ENCODE results near the gene ILKAP. TPM values are rescaled to one million over a fixed set of nuclear protein-coding genes. Genes with fewer than 3 reads are reported as not detected.

The ILKAP gene
- total and polyA plus RNA-seq, 4 experiments from 2014 or later = 44.4 to 87.8 (median 63.2) TPM

DNA sequence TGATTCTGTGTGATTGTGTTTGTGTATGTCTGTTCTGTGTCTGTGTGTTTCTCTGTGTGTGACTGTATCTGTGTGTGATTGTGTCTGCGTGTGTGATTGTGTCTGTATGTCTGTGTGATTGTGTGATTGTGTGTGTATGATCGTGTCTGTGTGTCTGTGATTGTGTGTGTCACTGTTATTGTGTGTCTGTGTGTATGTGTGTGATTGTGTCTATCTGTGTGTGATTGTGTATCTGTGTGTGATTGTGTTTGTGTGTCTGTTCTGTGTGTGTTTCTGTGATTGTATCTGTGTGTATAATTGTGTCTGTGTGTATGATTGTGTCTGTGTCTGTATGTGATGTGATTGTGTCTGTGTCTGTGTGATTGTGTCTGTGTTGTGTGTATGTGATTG, 76.7 kb downstream of the ILKAP start:
- H3K9me3 Mint-ChIP-seq = no peaks in the 10 kb centered on the region
- DNase-seq = no peak
- Histone ChIP-seq H3K36me3 (ENCODE audit: insufficient read depth, low read length) (no peaks in the 10 kb centered on the region), H3K27me3 (ENCODE audit: insufficient read depth, low read length) (no peaks in the 10 kb centered on the region), H3K27ac (ENCODE audit: low read depth, low read length) (no peak overlapping the region), H3K4me3 (ENCODE audit: low read length in 2 of 2) (no peak overlapping the region), H3K4me1 (ENCODE audit: insufficient read depth, low read length) (no peaks in the 10 kb centered on the region), H3K9me3 (ENCODE audit: control insufficient read depth in 1 of 2, low read length in 2 of 2) (no peaks in the 10 kb centered on the region)
- intact Hi-C loops (cut with micrococcal nuclease) = no loop called here
- no peaks in the 10 kb centered on the region for H3K27me3 Mint-ChIP-seq
- no peak overlapping the region for H3K27ac Mint-ChIP-seq
- ChIA-PET POLR2A (ENCODE audit: partially characterized antibody) (no interaction called here), CTCF (ENCODE audit: partially characterized antibody) (no interaction called here)
- no peaks in the 10 kb centered on the region for H3K36me3 Mint-ChIP-seq
- H3K4me1 Mint-ChIP-seq = peaks cover 0 to 2% (median 0%) of the 10 kb centered on the region in 4 donors
- H3K4me3 Mint-ChIP-seq = no peak overlapping the region

GRCh38 chr2:238126338-238126737, 77.2 kb downstream of the ILKAP start:
- Mint-ChIP-seq H3K27me3 (no peaks in the 10 kb centered on the region), H3K4me3 (no peak overlapping the region), H3K9me3 (no peaks in the 10 kb centered on the region), H3K27ac (no peak overlapping the region), H3K36me3 (no peaks in the 10 kb centered on the region), H3K4me1 (peaks cover 0 to 2% (median 0%) of the 10 kb centered on the region in 4 donors)
- Histone ChIP-seq H3K4me3 (ENCODE audit: low read length in 2 of 2) (no peak overlapping the region), H3K36me3 (ENCODE audit: insufficient read depth, low read length) (no peaks in the 10 kb centered on the region), H3K27me3 (ENCODE audit: insufficient read depth, low read length) (no peaks in the 10 kb centered on the region), H3K4me1 (ENCODE audit: insufficient read depth, low read length) (no peaks in the 10 kb centered on the region), H3K9me3 (ENCODE audit: control insufficient read depth in 1 of 2, low read length in 2 of 2) (no peaks in the 10 kb centered on the region), H3K27ac (ENCODE audit: low read depth, low read length) (no peak overlapping the region)
- intact Hi-C loops (cut with micrococcal nuclease) = no loop called here
- DNase-seq = no peak
- POLR2A ChIA-PET (ENCODE audit: partially characterized antibody) = no interaction called here
- CTCF ChIA-PET (ENCODE audit: partially characterized antibody) = no interaction called here

DNA sequence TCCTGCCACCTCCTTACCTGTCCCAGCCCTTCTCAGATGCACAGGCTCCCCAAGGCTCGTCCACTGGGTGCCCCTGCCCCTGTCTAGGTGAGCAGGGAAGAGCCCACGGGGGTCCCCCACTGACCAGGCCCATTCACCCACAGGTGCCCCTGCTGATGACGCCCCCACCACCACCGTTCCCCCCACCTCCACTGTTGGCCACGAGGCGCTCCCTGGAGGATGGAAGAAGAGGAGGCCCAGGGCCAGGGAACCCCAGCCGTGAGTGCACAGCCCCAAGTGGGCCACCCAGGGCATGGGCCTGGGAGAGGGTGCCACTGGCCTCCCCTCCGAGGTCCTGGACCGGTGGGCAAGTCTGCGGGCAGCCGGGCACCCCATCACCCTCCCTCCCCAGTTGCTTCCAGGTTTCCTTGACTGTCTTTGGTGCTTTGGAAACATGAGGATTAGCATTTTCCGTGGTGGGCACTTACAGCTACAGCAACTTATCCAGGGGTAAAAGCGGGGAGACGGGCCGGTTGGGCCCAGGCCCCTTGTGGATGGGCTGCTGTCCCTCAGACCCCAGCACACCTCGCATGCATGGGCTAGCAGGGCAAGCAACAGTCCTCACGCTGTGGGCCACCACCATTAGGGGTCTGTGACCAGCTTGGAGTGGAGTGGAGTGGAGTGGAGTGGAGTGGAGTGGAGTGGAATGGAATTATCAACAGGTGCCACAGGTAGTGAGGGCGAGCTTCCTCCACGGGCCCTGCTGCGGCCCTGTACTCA, 78.2 kb downstream of the ILKAP start:
- no peaks in the 10 kb centered on the region for H3K4me1 ChIP-seq (ENCODE audit: insufficient read depth, low read length)
- H3K27me3 ChIP-seq (ENCODE audit: insufficient read depth, low read length) = no peaks in the 10 kb centered on the region
- H3K36me3 ChIP-seq (ENCODE audit: insufficient read depth, low read length) = no peaks in the 10 kb centered on the region
- H3K4me3 Mint-ChIP-seq = no peak overlapping the region
- peaks cover 0 to 2% (median 0%) of the 10 kb centered on the region in 4 donors for H3K4me1 Mint-ChIP-seq
- H3K27ac ChIP-seq (ENCODE audit: low read depth, low read length) = no peak overlapping the region
- H3K9me3 Mint-ChIP-seq = no peaks in the 10 kb centered on the region
- intact Hi-C loops (cut with micrococcal nuclease) = no loop called here
- DNase-seq = no peak
- no peaks in the 10 kb centered on the region for H3K36me3 Mint-ChIP-seq
- H3K27me3 Mint-ChIP-seq = no peaks in the 10 kb centered on the region
- H3K4me3 ChIP-seq (ENCODE audit: low read length in 2 of 2) = no peak overlapping the region
- no peak overlapping the region for H3K27ac Mint-ChIP-seq
- CTCF ChIA-PET (ENCODE audit: partially characterized antibody) = no interaction called here
- POLR2A ChIA-PET (ENCODE audit: partially characterized antibody) = no interaction called here
- H3K9me3 ChIP-seq (ENCODE audit: control insufficient read depth in 1 of 2, low read length in 2 of 2) = no peaks in the 10 kb centered on the region

DNA sequence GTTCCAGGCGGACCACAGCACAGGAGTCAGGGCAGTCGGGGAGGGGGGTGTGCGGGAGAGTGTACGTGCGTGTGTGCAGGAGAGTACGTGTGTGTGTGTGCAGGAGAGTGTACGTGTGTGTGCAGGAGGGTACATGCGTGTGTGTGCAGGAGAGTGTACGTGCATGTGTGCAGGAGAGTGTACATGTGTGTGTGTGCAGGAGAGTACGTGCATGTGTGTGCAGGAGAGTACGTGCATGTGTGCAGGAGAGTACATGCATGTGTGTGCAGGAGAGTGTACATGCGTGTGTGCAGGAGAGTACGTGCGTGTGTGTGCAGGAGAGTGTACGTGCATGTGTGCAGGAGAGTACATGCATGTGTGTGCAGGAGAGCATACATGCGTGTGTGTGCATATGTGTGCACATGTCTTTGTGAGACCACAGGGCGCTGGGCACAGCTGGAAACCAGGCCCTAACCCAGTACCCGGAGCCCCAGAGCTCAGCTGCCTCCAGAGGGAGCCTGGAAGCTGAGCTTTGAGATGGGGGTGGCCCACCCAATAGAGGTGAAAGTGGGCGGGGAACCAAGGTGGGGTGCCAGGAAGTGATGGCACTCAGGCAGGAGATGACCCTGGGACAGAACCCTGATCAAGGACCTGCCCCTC, 78.9 kb downstream of the ILKAP start:
- H3K9me3 Mint-ChIP-seq = no peaks in the 10 kb centered on the region
- no peaks in the 10 kb centered on the region for H3K27me3 Mint-ChIP-seq
- no peak overlapping the region for H3K4me3 Mint-ChIP-seq
- ChIA-PET CTCF (ENCODE audit: partially characterized antibody) (no interaction called here), POLR2A (ENCODE audit: partially characterized antibody) (no interaction called here)
- intact Hi-C loops (cut with micrococcal nuclease) = no loop called here
- no peaks in the 10 kb centered on the region for H3K36me3 ChIP-seq (ENCODE audit: insufficient read depth, low read length)
- H3K9me3 ChIP-seq (ENCODE audit: control insufficient read depth in 1 of 2, low read length in 2 of 2) = no peaks in the 10 kb centered on the region
- no peak overlapping the region for H3K27ac Mint-ChIP-seq
- no peak for DNase-seq
- no peak overlapping the region for H3K27ac ChIP-seq (ENCODE audit: low read depth, low read length)
- H3K4me3 ChIP-seq (ENCODE audit: low read length in 2 of 2) = no peak overlapping the region
- no peaks in the 10 kb centered on the region for H3K4me1 ChIP-seq (ENCODE audit: insufficient read depth, low read length)
- no peaks in the 10 kb centered on the region for H3K36me3 Mint-ChIP-seq
- H3K4me1 Mint-ChIP-seq = peaks cover 0 to 2% (median 0%) of the 10 kb centered on the region in 4 donors
- no peaks in the 10 kb centered on the region for H3K27me3 ChIP-seq (ENCODE audit: insufficient read depth, low read length)

DNA sequence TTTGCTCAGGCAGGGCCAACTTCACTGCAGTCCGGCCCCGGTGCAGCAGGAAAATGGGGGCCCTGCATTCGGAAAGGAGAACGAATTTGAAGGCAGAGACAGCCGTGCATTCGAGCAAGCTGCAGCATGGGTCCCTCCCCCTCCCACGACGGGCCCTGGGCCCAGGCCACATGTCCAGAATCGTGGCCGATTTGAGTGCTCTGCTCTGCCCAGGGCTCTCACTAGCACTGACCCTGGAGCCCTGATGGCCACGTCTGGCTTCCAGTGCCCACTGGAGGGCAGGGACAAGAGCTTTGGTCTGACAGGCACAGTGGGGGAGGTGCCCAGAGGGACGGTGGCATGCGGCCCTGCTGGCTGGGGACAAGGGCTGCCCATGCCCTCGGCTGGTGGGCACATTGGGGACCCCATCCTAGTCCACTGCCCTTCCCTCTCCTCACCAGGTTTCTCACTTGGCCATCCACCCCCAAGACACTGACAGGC, 79.5 kb downstream of the ILKAP start:
- H3K27ac Mint-ChIP-seq = no peak overlapping the region
- DNase-seq = no peak
- Histone ChIP-seq H3K36me3 (ENCODE audit: insufficient read depth, low read length) (no peaks in the 10 kb centered on the region), H3K4me3 (ENCODE audit: low read length in 2 of 2) (no peak overlapping the region), H3K9me3 (ENCODE audit: control insufficient read depth in 1 of 2, low read length in 2 of 2) (no peaks in the 10 kb centered on the region), H3K4me1 (ENCODE audit: insufficient read depth, low read length) (no peaks in the 10 kb centered on the region), H3K27me3 (ENCODE audit: insufficient read depth, low read length) (no peaks in the 10 kb centered on the region), H3K27ac (ENCODE audit: low read depth, low read length) (no peak overlapping the region)
- ChIA-PET POLR2A (ENCODE audit: partially characterized antibody) (no interaction called here), CTCF (ENCODE audit: partially characterized antibody) (no interaction called here)
- intact Hi-C loops (cut with micrococcal nuclease) = no loop called here
- no peaks in the 10 kb centered on the region for H3K27me3 Mint-ChIP-seq
- H3K36me3 Mint-ChIP-seq = no peaks in the 10 kb centered on the region
- no peak overlapping the region for H3K4me3 Mint-ChIP-seq
- no peaks in the 10 kb centered on the region for H3K9me3 Mint-ChIP-seq
- H3K4me1 Mint-ChIP-seq = peaks cover 0 to 2% (median 0%) of the 10 kb centered on the region in 4 donors

DNA sequence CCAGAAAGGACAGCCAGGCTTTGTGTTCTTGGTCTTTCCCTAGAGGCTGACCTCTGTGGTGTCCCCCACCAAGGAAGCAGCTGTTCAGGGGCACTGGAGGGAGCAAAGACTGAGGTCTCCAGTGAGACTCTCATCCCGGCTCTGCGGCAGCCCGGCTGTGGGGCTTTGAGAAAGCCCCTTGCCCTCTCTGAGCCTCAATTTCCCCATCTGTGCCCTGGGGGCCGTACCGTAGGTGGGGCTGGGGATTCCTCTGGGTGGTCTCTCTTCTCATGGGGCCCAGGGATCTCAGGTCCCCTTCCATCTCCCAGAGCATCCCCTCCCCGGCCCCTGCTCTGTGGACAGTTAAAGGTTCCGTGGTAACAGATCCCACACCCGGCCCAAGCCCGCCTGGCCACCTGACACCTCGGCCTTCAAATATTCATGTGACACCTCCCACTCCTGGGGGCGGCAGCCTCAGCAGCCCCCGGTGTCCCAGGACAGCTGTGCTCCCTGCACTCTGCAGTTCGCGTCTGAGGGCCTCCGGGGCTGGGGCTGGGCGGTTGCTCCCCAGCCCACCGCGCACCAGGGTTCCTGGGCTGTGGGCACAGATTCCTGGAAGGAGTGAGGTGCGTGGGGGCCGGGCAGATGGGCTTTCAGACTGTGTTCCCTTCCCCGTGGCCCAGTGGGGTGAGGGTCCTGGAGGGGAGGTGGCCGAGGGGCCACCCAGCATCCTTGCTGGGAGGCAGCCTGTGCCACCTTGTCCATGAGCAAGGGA, 80.1 kb downstream of the ILKAP start:
- Histone ChIP-seq H3K27ac (ENCODE audit: low read depth, low read length) (no peak overlapping the region), H3K4me1 (ENCODE audit: insufficient read depth, low read length) (no peaks in the 10 kb centered on the region), H3K9me3 (ENCODE audit: control insufficient read depth in 1 of 2, low read length in 2 of 2) (no peaks in the 10 kb centered on the region), H3K27me3 (ENCODE audit: insufficient read depth, low read length) (no peaks in the 10 kb centered on the region), H3K4me3 (ENCODE audit: low read length in 2 of 2) (no peak overlapping the region), H3K36me3 (ENCODE audit: insufficient read depth, low read length) (no peaks in the 10 kb centered on the region)
- Mint-ChIP-seq H3K36me3 (no peaks in the 10 kb centered on the region), H3K4me3 (no peak overlapping the region), H3K27ac (no peak overlapping the region), H3K4me1 (peaks cover 0 to 2% (median 0%) of the 10 kb centered on the region in 4 donors), H3K27me3 (peaks cover 0 to 3% of the 10 kb centered on the region in 2 donors), H3K9me3 (no peaks in the 10 kb centered on the region)
- CTCF ChIA-PET (ENCODE audit: partially characterized antibody) = no interaction called here
- POLR2A ChIA-PET (ENCODE audit: partially characterized antibody) = no interaction called here
- no peak for DNase-seq
- intact Hi-C loops (cut with micrococcal nuclease) = no loop called here
